RWPE2 (cell line): Measurements from ENCODE around the gene UGT1A8.

ENCODE experiments used
- ATAC-seq: fragments of 200-7000 bp; cut with Tn5 transposase; 3 replicates; pipeline ENCODE4 v1.9.1; 2021; ENCODE audit warnings: low read depth
- DNase-seq: peaks from one replicate; pipeline ENCODE4 v3.0.0-alpha.2; 2020; ENCODE audit warnings: low spot score
- H3K27ac ChIP-seq: fragments of 450-650 bp; 2 replicates; pipeline ENCODE4 v1.5.1; 2017; ENCODE audit warnings: mild to moderate bottlenecking; ENCODE audit not compliant: poor library complexity, severe bottlenecking
- H3K27me3 ChIP-seq: fragments of 250-450 bp; sonication (Bioruptor Pico); 2 replicates; pipeline ENCODE4 v1.5.1; 2021; ENCODE audit warnings: mild to moderate bottlenecking, moderate library complexity; ENCODE audit not compliant: insufficient read depth, poor library complexity, severe bottlenecking
- H3K36me3 ChIP-seq: fragments of 250-450 bp; sonication (Bioruptor Pico); 2 replicates; pipeline ENCODE4 v1.5.1; 2020; ENCODE audit warnings: low read depth, mild to moderate bottlenecking, moderate library complexity
- H3K4me1 ChIP-seq: fragments of 250-450 bp; sonication (Bioruptor Pico); 2 replicates; pipeline ENCODE4 v1.5.1; 2021; ENCODE audit warnings: mild to moderate bottlenecking, moderate library complexity; ENCODE audit not compliant: insufficient read depth, poor library complexity, severe bottlenecking
- H3K4me3 ChIP-seq: fragments of 250-450 bp; sonication (Bioruptor Pico); 2 replicates; pipeline ENCODE4 v1.5.1; 2021; ENCODE audit warnings: mild to moderate bottlenecking, moderate library complexity; ENCODE audit not compliant: severe bottlenecking
- H3K9me3 ChIP-seq: fragments of 250-450 bp; sonication (Bioruptor Pico); 2 replicates; pipeline ENCODE4 v1.5.1; 2021; ENCODE audit warnings: mild to moderate bottlenecking, moderate library complexity; ENCODE audit not compliant: severe bottlenecking
- CTCF ChIP-seq: fragments of 450-650 bp; IDR thresholded peaks from one replicate; pipeline ENCODE4 v1.5.1; 2017; ENCODE audit warnings: mild to moderate bottlenecking, moderate library complexity; ENCODE audit not compliant: poor library complexity, severe bottlenecking

UGT1A8 gene

GRCh38 chr2:233756429-233757081 is 139.1 kb downstream of the UGT1A8 start:
- no peak overlapping the region for H3K27ac ChIP-seq
- DNase-seq (no peak), ATAC-seq (no peak)
- no peaks in the 10 kb centered on the region for H3K36me3 ChIP-seq
- H3K27me3 ChIP-seq = no peaks in the 10 kb centered on the region
- H3K4me1 ChIP-seq = peaks cover 7% of the 10 kb centered on the region
- H3K9me3 ChIP-seq = no peaks in the 10 kb centered on the region
- no peak for TF ChIP-seq CTCF
- no peak overlapping the region for H3K4me3 ChIP-seq

- H3K27ac ChIP-seq = no peak overlapping the region
- peaks cover 9% of the 10 kb centered on the region for H3K4me1 ChIP-seq
- ATAC-seq (no peak), DNase-seq (no peak)
- H3K36me3 ChIP-seq = no peaks in the 10 kb centered on the region
- TF ChIP-seq CTCF = no peak
- H3K9me3 ChIP-seq = no peaks in the 10 kb centered on the region
- H3K27me3 ChIP-seq = no peaks in the 10 kb centered on the region
- no peak overlapping the region for H3K4me3 ChIP-seq
Measured at GRCh38 chr2:233758141-233758540, 140.7 kb downstream of the UGT1A8 start.

GRCh38 chr2:233758849-233759248 is 141.4 kb downstream of the UGT1A8 start:
- Histone ChIP-seq H3K27ac (no peak overlapping the region), H3K27me3 (no peaks in the 10 kb centered on the region), H3K36me3 (no peaks in the 10 kb centered on the region), H3K4me3 (no peak overlapping the region), H3K4me1 (peaks cover 9% of the 10 kb centered on the region), H3K9me3 (no peaks in the 10 kb centered on the region)
- ATAC-seq (no peak), DNase-seq (no peak)
- TF ChIP-seq CTCF = no peak

GRCh38 chr2:233760043-233760442 is 142.6 kb downstream of the UGT1A8 start, which contains the start of gene UGT1A1:
Gene UGT1A1 (plus strand): TSS chr2:233760270. CDS start chr2:233760288, 18 bp downstream.
- Histone ChIP-seq H3K36me3 (no peaks in the 10 kb centered on the region), H3K4me1 (peaks cover 13% of the 10 kb centered on the region), H3K27me3 (no peaks in the 10 kb centered on the region), H3K27ac (no peak within 1 kb of the TSS), H3K9me3 (no peaks in the 10 kb centered on the region), H3K4me3 (no peak within 1 kb of the TSS)
- DNase-seq = no peak
- no peak for TF ChIP-seq CTCF
- ATAC-seq = no peak

- DNase-seq (no peak), ATAC-seq (peak; percentile 73)
- Histone ChIP-seq H3K27ac (no peak overlapping the region), H3K36me3 (no peaks in the 10 kb centered on the region), H3K9me3 (no peaks in the 10 kb centered on the region), H3K27me3 (no peaks in the 10 kb centered on the region), H3K4me1 (peaks cover 13% of the 10 kb centered on the region), H3K4me3 (no peak overlapping the region)
- no peak for TF ChIP-seq CTCF
Measured at GRCh38 chr2:233761040-233761769, 143.8 kb downstream of the UGT1A8 start.
